IMR-90 (cell line): ENCODE data around the gene PACSIN2. TPM values are rescaled to one million over a fixed set of nuclear protein-coding genes. Genes with fewer than 3 reads are reported as not detected.

ENCODE experiments used
- ATAC-seq: fragments of 200-7000 bp; cut with Tn5 transposase; 2 replicates; pipeline ENCODE4 v1.9.1; 2020; ENCODE audit warnings: low read depth, mild to moderate bottlenecking, moderate library complexity
- BruUV-seq: library from RNA; stranded (reverse); fragments of 400-500 nt; replicated peaks from 2 replicates; lab custom pipeline; 2021; lab: Mats Ljungman, UMichigan
- CTCF ChIA-PET: fragments of 300-600 bp; formaldehyde crosslinking; extraction: SDS; loops from one replicate; lab custom pipeline; 2021; ENCODE audit warnings: antibody characterized with exemption; lab: Yijun Ruan, JAX
- POLR2A ChIA-PET: fragments of 300-600 bp; sonication (Branson Sonifier 250); formaldehyde crosslinking; loops from one replicate; lab custom pipeline; 2022; ENCODE audit warnings: antibody characterized with exemption; ENCODE audit not compliant: unreplicated experiment; lab: Charles Lee
- DNase-seq: peaks from one replicate; pipeline ENCODE4 v3.0.0; 2013
- H2AFZ ChIP-seq: replicated peaks from 2 replicates; pipeline ENCODE3; 2013; ENCODE audit warnings: low read length, mild to moderate bottlenecking; ENCODE audit not compliant: poor library complexity
- H2AK5ac ChIP-seq: 2 replicates; pipeline ENCODE4 v1.6.1; 2013; ENCODE audit warnings: low read depth, low read length, inconsistent platforms
- H2AK9ac ChIP-seq: replicated peaks from 2 replicates; pipeline ENCODE3; 2013; ENCODE audit warnings: mild to moderate bottlenecking, low read depth, low read length, moderate library complexity; ENCODE audit not compliant: poor library complexity
- H2BK120ac ChIP-seq: 2 replicates; pipeline ENCODE4 v1.6.1; 2013; ENCODE audit warnings: low read depth, low read length, inconsistent platforms
- H2BK15ac ChIP-seq: 3 replicates; pipeline ENCODE4 v1.6.1; 2013; ENCODE audit warnings: low read depth, low read length, inconsistent platforms
- H2BK20ac ChIP-seq: 2 replicates; pipeline ENCODE4 v1.6.1; 2013; ENCODE audit warnings: low read depth, mild to moderate bottlenecking, inconsistent platforms, low read length, moderate library complexity
- H2BK5ac ChIP-seq: 2 replicates; pipeline ENCODE4 v1.6.1; 2013; ENCODE audit warnings: mild to moderate bottlenecking, low read depth, low read length, inconsistent platforms; ENCODE audit not compliant: poor library complexity, severe bottlenecking
- H3K14ac ChIP-seq: replicated peaks from 2 replicates; pipeline ENCODE4 v1.6.1; 2013; ENCODE audit warnings: low read depth, low read length, inconsistent platforms
- H3K18ac ChIP-seq: 2 replicates; pipeline ENCODE4 v1.6.1; 2013; ENCODE audit warnings: low read depth, low read length, control low read depth
- H3K23ac ChIP-seq: 2 replicates; pipeline ENCODE4 v1.6.1; 2013; ENCODE audit warnings: low read depth, low read length, inconsistent platforms
- H3K27ac ChIP-seq: 2 replicates; pipeline ENCODE4 v1.5.1; 2013; ENCODE audit warnings: mild to moderate bottlenecking, control low read depth, low read length; ENCODE audit not compliant: insufficient read depth
- H3K27me3 ChIP-seq: 2 replicates; pipeline ENCODE4 v1.6.1; 2013; ENCODE audit warnings: low read length; ENCODE audit not compliant: control insufficient read depth, insufficient read depth
- H3K36me3 ChIP-seq: 2 replicates; pipeline ENCODE4 v1.6.1; 2013; ENCODE audit warnings: low read length, mixed read lengths; ENCODE audit not compliant: control insufficient read depth, insufficient read depth
- H3K4ac ChIP-seq: 2 replicates; pipeline ENCODE4 v1.6.1; 2013; ENCODE audit warnings: low read depth, low read length, inconsistent platforms
- H3K4me1 ChIP-seq: 2 replicates; pipeline ENCODE4 v1.6.1; 2013; ENCODE audit warnings: low read length, mixed read lengths; ENCODE audit not compliant: control insufficient read depth, insufficient read depth
- H3K4me2 ChIP-seq: 2 replicates; pipeline ENCODE4 v1.6.1; 2013; ENCODE audit warnings: low read depth, mild to moderate bottlenecking, control low read depth, low read length, moderate library complexity
- H3K4me3 ChIP-seq: 2 replicates; pipeline ENCODE4 v1.5.1; 2013; ENCODE audit warnings: low read depth, mild to moderate bottlenecking, control low read depth, low read length, moderate library complexity; ENCODE audit not compliant: insufficient read depth
- H3K56ac ChIP-seq: 2 replicates; pipeline ENCODE4 v1.6.1; 2013; ENCODE audit warnings: low read length, inconsistent platforms; ENCODE audit not compliant: insufficient read depth; ENCODE audit errors: extremely low read depth
- H3K79me1 ChIP-seq, 2 experiments: 2 replicates each; pipeline ENCODE4 v1.6.1; 2013; ENCODE audit warnings: low read length in 2 of 2, inconsistent platforms in 1 of 2, low read depth in 1 of 2
- H3K9ac ChIP-seq: 2 replicates; pipeline ENCODE4 v1.6.1; 2013; ENCODE audit warnings: low read depth, low read length, control low read depth
- H3K9me1 ChIP-seq: 2 replicates; pipeline ENCODE4 v1.6.1; 2013; ENCODE audit warnings: low read length, inconsistent platforms; ENCODE audit not compliant: insufficient read depth
- H3K9me3 ChIP-seq: 2 replicates; pipeline ENCODE4 v1.6.1; 2013; ENCODE audit warnings: low read length; ENCODE audit not compliant: control insufficient read depth, insufficient read depth
- H4K20me1 ChIP-seq: 2 replicates; pipeline ENCODE4 v1.6.1; 2013; ENCODE audit warnings: low read length, inconsistent platforms; ENCODE audit not compliant: insufficient read depth
- H4K5ac ChIP-seq: 2 replicates; pipeline ENCODE4 v1.6.1; 2013; ENCODE audit warnings: mild to moderate bottlenecking, low read depth, low read length, control low read depth
- H4K8ac ChIP-seq, 2 experiments: 2 replicates each; pipeline ENCODE4 v1.6.1; 2013; ENCODE audit warnings: low read depth in 2 of 2, low read length in 2 of 2, control low read depth in 1 of 2, inconsistent platforms in 1 of 2
- H4K91ac ChIP-seq: 2 replicates; pipeline ENCODE4 v1.6.1; 2013; ENCODE audit warnings: low read depth, low read length, inconsistent platforms; ENCODE audit not compliant: insufficient read depth
- BHLHE40 ChIP-seq: fragments of 150-350 bp; IDR thresholded peaks from 2 replicates; pipeline ENCODE4 v1.6.1; 2016; ENCODE audit warnings: mild to moderate bottlenecking, low read depth, low read length
- CEBPB ChIP-seq: IDR thresholded peaks from 2 replicates; pipeline ENCODE4 v1.6.1; 2012; ENCODE audit warnings: low read depth, low read length, improper control_type of control experiment
- CHD1 ChIP-seq: IDR thresholded peaks from 2 replicates; pipeline ENCODE4 v1.6.1; 2012; ENCODE audit warnings: low read depth, low read length, improper control_type of control experiment
- ELK1 ChIP-seq: fragments of 150-350 bp; IDR thresholded peaks from 2 replicates; pipeline ENCODE4 v1.6.1; 2016; ENCODE audit warnings: low read depth, mild to moderate bottlenecking, low read length, moderate library complexity, borderline replicate concordance
- FOS ChIP-seq: fragments of 150-350 bp; IDR thresholded peaks from 2 replicates; pipeline ENCODE4 v1.6.1; 2016; ENCODE audit warnings: low read depth, low read length
- MAFK ChIP-seq: IDR thresholded peaks from 2 replicates; pipeline ENCODE4 v1.6.1; 2012; ENCODE audit warnings: low read depth, low read length, improper control_type of control experiment
- MAZ ChIP-seq: IDR thresholded peaks from 2 replicates; pipeline ENCODE4 v1.6.1; 2012; ENCODE audit warnings: low read depth, mild to moderate bottlenecking, low read length, improper control_type of control experiment, moderate library complexity, borderline replicate concordance
- MXI1 ChIP-seq: IDR thresholded peaks from 2 replicates; pipeline ENCODE4 v1.6.1; 2012; ENCODE audit warnings: low read depth, mild to moderate bottlenecking, low read length, moderate library complexity, borderline replicate concordance
- POLR2A ChIP-seq: IDR thresholded peaks from 2 replicates; pipeline ENCODE4 v1.6.1; 2012; ENCODE audit warnings: mild to moderate bottlenecking, low read depth, low read length
- RAD21 ChIP-seq: IDR thresholded peaks from 2 replicates; pipeline ENCODE4 v1.6.1; 2012; ENCODE audit warnings: low read length, improper control_type of control experiment
- SMC3 ChIP-seq: fragments of 150-350 bp; IDR thresholded peaks from 2 replicates; pipeline ENCODE4 v1.6.1; 2016; ENCODE audit warnings: low read depth, mild to moderate bottlenecking, antibody characterized with exemption, low read length, moderate library complexity
- USF2 ChIP-seq: fragments of 150-350 bp; IDR thresholded peaks from 2 replicates; pipeline ENCODE4 v1.6.1; 2017; ENCODE audit warnings: mild to moderate bottlenecking, antibody characterized with exemption, low read length, low read depth
- WGBS, 2 experiments: methylation state at CpG; one replicate each; pipeline versions ENCODE4 v1.1.5 to v1.1.7; 2013; ENCODE audit warnings: missing lambda C conversion rate in 2 of 2; ENCODE audit not compliant: insufficient read length in 1 of 2; ENCODE audit errors: extremely low coverage in 2 of 2; 5-methylcytosine and 5-hydroxymethylcytosine counted together
- dilution Hi-C: fragments of 300-500 bp; cut with HindIII; formaldehyde crosslinking; loops from one replicate; pipeline ENCODE4 v1.14.3; 2018; ENCODE audit warnings: low sequenced_read_pairs; ENCODE audit not compliant: unreplicated experiment
- in situ Hi-C: fragments of 300-500 bp; cut with MboI; formaldehyde crosslinking; loops from 3 replicates; pipeline ENCODE4 v1.14.3; 2019; ENCODE audit warnings: low sequenced_read_pairs, inconsistent platforms, mixed read lengths
- intact Hi-C: fragments of 100-400 bp; cut with micrococcal nuclease; formaldehyde crosslinking; loops from 2 replicates; pipeline ENCODE4 v1.10.0; 2022
- polyA plus RNA-seq, 3 experiments: library from polyadenylated mRNA; depleted of rRNA; stranded (reverse); fragments of >200 nt; gene quantifications; 2 replicates each; pipeline ENCODE4 v1.2.3, GENCODE V29; 2012; ENCODE audit warnings: low replicate concordance in 1 of 3
- total RNA-seq: library from RNA; depleted of rRNA; stranded (reverse); fragments of >200 nt; gene quantifications from 2 replicates; pipeline ENCODE4 v1.2.3, GENCODE V29; 2012

PACSIN2 gene
- total and polyA plus RNA-seq, 2 of the 4 experiments (the other 2 are of a cell fraction), result 85.0 to 118 TPM

GRCh38 chr22:42930810-42931420 lies 84.0 kb downstream of the PACSIN2 start (continued):
- TF ChIP-seq CEBPB, result no peak

- Histone ChIP-seq H4K5ac (no peak overlapping the region), H3K4me2 (no peak overlapping the region), H2AK5ac (peak overlapping the region; percentile 74; the same call in 1 of the 2 replicates), H3K14ac (0 out of 2 replicates have a peak overlapping the region, but pooled peaks have one; percentile 37), H3K27ac (no peak overlapping the region), H2AK9ac (no peak overlapping the region), H2BK20ac (no peak overlapping the region), H3K79me1 (peaks cover 47 to 87% of the 10 kb centered on the region in 2 experiments), H3K9me3 (no peaks in the 10 kb centered on the region), H3K9me1 (peaks cover 48% of the 10 kb centered on the region), H3K4me3 (no peak overlapping the region), H3K56ac (no peak overlapping the region), H4K20me1 (peaks cover 78% of the 10 kb centered on the region), H2BK5ac (no peak overlapping the region), H2BK120ac (no peak overlapping the region), H4K8ac (no peak overlapping the region), H3K23ac (peak overlapping the region; percentile 56; the same call in 1 of the 2 replicates), H3K36me3 (no peaks in the 10 kb centered on the region; the same call in 1 of the 2 replicates), H3K27me3 (no peaks in the 10 kb centered on the region), H2AFZ (peak overlapping the region; percentile 29), H3K4me1 (peaks cover 35% of the 10 kb centered on the region), H3K9ac (no peak overlapping the region), H3K18ac (no peak overlapping the region), H2BK15ac (no peak overlapping the region), H3K4ac (no peak overlapping the region), H4K91ac (no peak overlapping the region)
- dilution Hi-C loops (no loop called here), intact Hi-C loops (loop anchor here (5.0 kb wide), 1 partner anchor 83 kb away; no protein-coding TSS in a partner anchor), in situ Hi-C loops (no loop called here)
- ChIA-PET POLR2A (no interaction called here), CTCF (no interaction called here)
- BruUV-seq, result no TSS peak
- no peak for TF ChIP-seq CHD1
- no peak for TF ChIP-seq MAZ
- no peak for TF ChIP-seq FOS
- TF ChIP-seq USF2, result no peak
- no peak for TF ChIP-seq MAFK
- TF ChIP-seq POLR2A, result no peak
- no peak for TF ChIP-seq BHLHE40
- no peak for TF ChIP-seq MXI1
- TF ChIP-seq ELK1, result no peak
- no peak for TF ChIP-seq SMC3
- TF ChIP-seq RAD21, result no peak
- WGBS, 2 experiments, result 71% methylated on average over 5 of the region's 6 CpGs; no CpG with 5 or more reads in 1 of the 2 experiments
- ATAC-seq, result no peak
- no peak for DNase-seq
Measured at GRCh38 chr22:42929838-42930155, 85.2 kb downstream of the PACSIN2 start.
